Hepatocyte (in vitro differentiated cells): ENCODE results near the gene VWA5B1. TPM values are rescaled to one million over a fixed set of nuclear protein-coding genes. Genes with fewer than 3 reads are reported as not detected.
A peak's percentile ranks its signal among the peaks of the same experiment; 100 is the strongest.

Source experiments
- DNase-seq: peaks from one replicate; pipeline ENCODE4 v3.0.0-alpha.2; 2016; ENCODE audit warnings: low spot score
- H2AFZ ChIP-seq: fragments of 200-600 bp; sonication (generic); 2 replicates; pipeline ENCODE4 v1.6.0; 2016; ENCODE audit warnings: antibody characterized with exemption, mild to moderate bottlenecking
- H3K27ac ChIP-seq: fragments of 200-600 bp; sonication (generic); 2 replicates; pipeline ENCODE4 v1.5.1; 2016; ENCODE audit warnings: mild to moderate bottlenecking
- H3K27me3 ChIP-seq: fragments of 200-600 bp; sonication (generic); 2 replicates; pipeline ENCODE4 v1.6.1; 2016
- H3K36me3 ChIP-seq: fragments of 200-600 bp; sonication (generic); replicated peaks from 2 replicates; pipeline ENCODE4 v1.5.1; 2016; ENCODE audit warnings: low read depth; ENCODE audit not compliant: insufficient read depth
- H3K4me1 ChIP-seq: fragments of 200-600 bp; sonication (generic); 2 replicates; pipeline ENCODE4 v1.5.1; 2016; ENCODE audit warnings: mild to moderate bottlenecking, moderate library complexity; ENCODE audit not compliant: insufficient read depth
- H3K4me2 ChIP-seq: fragments of 200-600 bp; sonication (generic); 2 replicates; pipeline ENCODE4 v1.6.0; 2016
- H3K4me3 ChIP-seq: fragments of 200-600 bp; sonication (generic); 2 replicates; pipeline ENCODE4 v1.5.1; 2016; ENCODE audit warnings: mild to moderate bottlenecking
- H3K79me2 ChIP-seq: fragments of 200-600 bp; sonication (generic); 2 replicates; pipeline ENCODE4 v1.6.0; 2017; ENCODE audit warnings: mild to moderate bottlenecking
- H3K9me2 ChIP-seq: fragments of 200-600 bp; sonication (generic); replicated peaks from 2 replicates; pipeline ENCODE4 v1.6.0; 2017; ENCODE audit warnings: mild to moderate bottlenecking; ENCODE audit not compliant: insufficient read depth
- H3K9me3 ChIP-seq: fragments of 200-600 bp; sonication (generic); 2 replicates; pipeline ENCODE4 v1.5.1; 2016; ENCODE audit warnings: low read depth, mild to moderate bottlenecking
- H4K20me1 ChIP-seq: fragments of 200-600 bp; sonication (generic); 2 replicates; pipeline ENCODE4 v1.6.0; 2016; ENCODE audit warnings: mild to moderate bottlenecking; ENCODE audit not compliant: insufficient read depth, poor library complexity, severe bottlenecking
- CTCF ChIP-seq: fragments of 200-600 bp; sonication (generic); IDR thresholded peaks from 2 replicates; pipeline ENCODE4 v1.5.1; 2016; ENCODE audit warnings: antibody characterized with exemption, mild to moderate bottlenecking; ENCODE audit not compliant: poor library complexity
- EZH2 ChIP-seq: fragments of 200-600 bp; sonication (generic); IDR thresholded peaks from 2 replicates; pipeline ENCODE4 v1.6.1; 2016; ENCODE audit warnings: antibody characterized with exemption, mild to moderate bottlenecking, borderline replicate concordance
- EZH2phosphoT487 ChIP-seq: fragments of 200-600 bp; sonication (generic); IDR thresholded peaks from one replicate; pipeline ENCODE4 v1.6.1; 2018; ENCODE audit warnings: antibody characterized with exemption, mild to moderate bottlenecking, low read depth, moderate library complexity; ENCODE audit not compliant: unreplicated experiment, severe bottlenecking
- WGBS: methylation state at CpG from one replicate; pipeline ENCODE4 v1.1.6; 2016; ENCODE audit warnings: low lambda C conversion rate; ENCODE audit errors: missing lambda C conversion rate; 5-methylcytosine and 5-hydroxymethylcytosine counted together
- polyA plus RNA-seq: library from polyadenylated mRNA; unstranded; fragments of >200 nt; fragmentation: Nextera tagmentation; extraction: Ambion mirVana; gene quantifications from 2 replicates; pipeline ENCODE4 v1.2.1, GENCODE V29; 2016
- total RNA-seq: library from RNA; depleted of rRNA; stranded (reverse); fragments of >200 nt; gene quantifications from 2 replicates; pipeline ENCODE4 v1.2.3, GENCODE V29; 2014

VWA5B1 gene
- total and polyA plus RNA-seq, 2 experiments from 2014 or later = 0.33 to 0.35 TPM

- Histone ChIP-seq H3K9me3 (no peaks in the 10 kb centered on the region), H3K27ac (no peak overlapping the region), H3K4me3 (no peak overlapping the region), H3K79me2 (no peaks in the 10 kb centered on the region), H3K9me2 (no peaks in the 10 kb centered on the region), H3K36me3 (no peaks in the 10 kb centered on the region), H3K4me1 (no peaks in the 10 kb centered on the region), H2AFZ (no peak overlapping the region), H3K4me2 (no peak overlapping the region), H3K27me3 (peaks cover 3% of the 10 kb centered on the region), H4K20me1 (no peaks in the 10 kb centered on the region)
- TF ChIP-seq EZH2phosphoT487 (no peak), CTCF (no peak), EZH2 (no peak)
- 94% methylated on average over 7 of the region's 7 CpGs for WGBS
- DNase-seq = no peak
Measured at GRCh38 chr1:20337581-20337980, 46.9 kb downstream of the VWA5B1 start.

- Histone ChIP-seq H2AFZ (no peak overlapping the region), H3K9me3 (no peaks in the 10 kb centered on the region), H3K27ac (no peak overlapping the region), H3K27me3 (peaks cover 20% of the 10 kb centered on the region), H3K4me3 (no peak overlapping the region), H3K79me2 (no peaks in the 10 kb centered on the region), H4K20me1 (no peaks in the 10 kb centered on the region), H3K4me1 (peaks cover 4% of the 10 kb centered on the region), H3K9me2 (no peaks in the 10 kb centered on the region), H3K36me3 (no peaks in the 10 kb centered on the region), H3K4me2 (no peak overlapping the region)
- TF ChIP-seq EZH2phosphoT487 (no peak), EZH2 (no peak), CTCF (no peak)
- WGBS = 76% methylated on average over 9 of the region's 9 CpGs
- no peak for DNase-seq
Measured at GRCh38 chr1:20339811-20340457, 49.3 kb downstream of the VWA5B1 start.

- H3K27me3 ChIP-seq = peaks cover 20% of the 10 kb centered on the region
- TF ChIP-seq CTCF = no peak
- TF ChIP-seq EZH2phosphoT487 = no peak
- no peak for TF ChIP-seq EZH2
- WGBS = 67% methylated on average over 16 of the region's 17 CpGs
Measured at GRCh38 chr1:20342294-20343148, 51.8 kb downstream of the VWA5B1 start.

More at GRCh38 chr1:20342294-20343148, 51.8 kb downstream of the VWA5B1 start:
- Histone ChIP-seq H3K9me2 (no peaks in the 10 kb centered on the region), H3K27ac (no peak overlapping the region), H4K20me1 (no peaks in the 10 kb centered on the region), H2AFZ (no peak overlapping the region), H3K36me3 (no peaks in the 10 kb centered on the region), H3K79me2 (no peaks in the 10 kb centered on the region), H3K9me3 (no peaks in the 10 kb centered on the region), H3K4me1 (peaks cover 4% of the 10 kb centered on the region), H3K4me3 (no peak overlapping the region), H3K4me2 (peak overlapping the region; percentile 75)
- DNase-seq = no peak
